DMS79 treated with DMSO at 0.1 percent for 48 hours (cell line): ENCODE measurements around the gene ZZZ3.
"Not testable (repeated sequence)": the region's sequence is repeated elsewhere in the genome, so short reads cannot be mapped to it uniquely, and the experiment has no call there.

Source experiments
- DNase-seq: peaks from one replicate; lab custom pipeline; 2025; lab: John Stamatoyannopoulos, UW

ZZZ3 gene

GRCh38 chr1:77670330-77670729 is 12.1 kb downstream of the ZZZ3 start:
- no peak for DNase-seq

DNA sequence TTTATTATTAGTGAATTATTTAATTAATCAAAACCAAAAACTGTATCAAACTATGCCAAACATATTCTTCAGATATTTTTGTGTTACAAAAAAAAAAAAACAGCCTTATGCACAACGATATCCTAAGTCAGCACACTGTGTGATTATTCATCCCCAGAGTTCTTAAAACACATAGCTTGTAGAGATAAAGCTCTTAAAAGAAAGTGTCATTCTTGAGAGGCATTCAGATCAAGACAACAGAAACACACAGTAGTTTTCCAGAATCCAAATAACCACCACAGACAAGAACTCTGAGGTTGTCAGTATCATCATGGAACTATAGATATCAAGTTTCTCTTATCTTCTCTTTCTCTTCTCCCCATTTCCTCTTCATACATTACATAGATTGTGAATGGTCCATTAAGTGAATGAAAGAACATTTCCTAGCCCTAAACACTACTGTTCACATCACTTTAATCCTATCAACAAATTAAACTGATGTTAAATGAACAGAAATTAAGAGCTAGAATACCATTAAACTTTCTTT is 13.5 kb downstream of the ZZZ3 start:
- DNase-seq: no peak

DNA sequence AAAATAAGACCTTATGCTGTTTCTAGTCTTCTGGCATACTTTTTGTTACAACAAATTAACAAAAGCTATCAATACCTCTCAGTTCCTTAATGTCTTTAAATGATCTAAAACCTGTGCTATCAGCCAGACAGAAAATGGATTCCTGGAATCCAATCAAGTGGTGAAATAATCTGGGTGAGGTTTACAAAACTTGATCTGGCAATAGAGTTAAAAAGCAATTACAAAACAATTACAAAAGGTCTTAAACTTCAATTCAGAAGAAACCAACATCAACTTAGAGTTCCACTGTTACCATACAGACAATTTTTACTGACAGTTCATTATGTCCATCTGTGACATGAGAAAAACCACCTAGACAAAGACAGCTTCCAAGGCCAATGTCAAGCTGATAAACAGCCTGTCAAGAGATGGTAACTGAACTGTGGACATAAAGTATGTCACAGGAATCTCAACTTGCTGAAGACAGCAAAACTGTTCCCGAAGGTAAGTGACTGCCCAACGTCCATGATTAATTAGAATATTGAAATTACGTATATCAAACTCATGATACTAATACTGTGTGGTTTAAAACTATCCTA is 17.4 kb downstream of the ZZZ3 start:
- DNase-seq: no peak

DNA sequence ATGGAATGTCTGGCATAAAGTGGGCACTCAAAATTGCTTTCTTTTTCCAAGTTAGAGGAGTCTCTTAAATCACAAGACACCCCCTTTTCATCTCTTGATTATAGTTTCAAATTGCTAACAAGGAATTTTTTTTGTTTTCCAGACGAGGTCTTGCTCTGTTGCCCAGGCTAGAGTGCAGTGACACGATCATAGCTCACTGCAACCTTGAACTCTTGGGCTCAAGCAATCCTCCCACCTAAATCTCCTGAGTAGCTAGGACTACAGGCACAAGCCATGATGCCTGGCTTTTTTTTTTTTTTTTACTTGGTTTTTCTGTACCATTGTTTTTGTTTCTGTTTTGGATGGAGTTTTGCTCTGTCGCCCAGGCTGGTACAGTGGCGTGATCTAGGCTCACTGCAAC is 20.8 kb downstream of the ZZZ3 start:
- no peak for DNase-seq

DNA sequence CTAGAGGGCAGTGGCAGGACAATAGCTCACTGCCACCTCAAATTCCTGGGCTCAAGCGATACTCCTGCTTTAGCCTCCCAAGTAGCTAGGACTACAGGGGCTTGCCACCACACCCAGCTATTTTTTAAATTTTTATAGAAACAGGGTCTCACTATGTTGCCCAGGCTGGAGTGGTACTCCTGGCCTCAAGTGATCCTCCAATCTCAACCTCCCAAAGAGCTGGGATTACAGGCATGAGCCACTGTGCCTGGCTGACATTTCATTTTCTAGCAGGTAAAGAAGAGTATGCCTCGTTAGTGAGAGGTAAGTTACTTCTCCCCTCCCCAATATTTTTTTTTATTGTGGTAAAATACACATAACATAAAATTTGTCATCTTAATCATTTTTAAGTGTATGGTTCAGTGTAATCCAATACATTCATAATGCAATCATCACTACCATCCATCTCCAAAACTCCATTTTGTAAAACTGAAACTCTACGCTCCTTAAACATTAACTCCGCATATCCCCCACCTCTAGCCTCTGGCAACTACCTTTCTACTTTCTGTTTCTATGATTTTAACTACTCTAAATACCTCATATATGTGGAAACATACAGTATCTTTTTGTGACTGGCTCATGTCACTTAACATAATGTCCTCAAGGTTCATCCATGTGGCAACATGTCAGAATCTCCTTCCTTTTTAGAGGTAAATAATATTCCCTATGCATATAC is 22.4 kb downstream of the ZZZ3 start:
- DNase-seq: no peak

GRCh38 chr1:77658271-77658670 is 24.2 kb downstream of the ZZZ3 start:
- no peak for DNase-seq

DNA sequence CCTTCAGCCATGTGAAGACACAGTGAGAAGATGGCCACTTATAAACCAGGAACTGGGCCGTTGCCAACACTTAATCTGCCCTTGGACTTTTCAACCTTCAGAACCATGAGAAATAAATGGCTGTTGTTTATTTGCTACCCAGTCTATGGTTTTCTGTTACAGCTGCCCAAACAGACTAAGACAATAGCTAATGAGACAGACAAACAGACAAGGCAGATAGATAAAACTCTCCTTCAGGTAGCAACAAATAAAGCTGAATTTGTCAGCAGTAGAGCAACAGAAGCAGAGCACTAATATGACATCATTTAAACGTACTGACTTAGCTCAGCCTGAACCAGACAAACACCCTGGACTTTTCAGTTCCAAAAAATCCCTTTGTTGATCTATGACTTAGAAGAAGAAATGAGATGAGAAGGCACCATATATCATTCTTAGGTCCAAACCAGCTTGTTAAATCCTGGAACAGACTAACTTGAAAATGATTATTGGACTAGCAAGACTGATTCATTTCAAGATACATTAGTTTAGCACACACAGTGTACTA is 27.0 kb downstream of the ZZZ3 start:
- peak; percentile 89 for DNase-seq

- no peak for DNase-seq
These were observed 29.4 kb downstream of the ZZZ3 start for GRCh38 chr1:77652970-77653516.

- DNase-seq: no peak
These were observed 30.2 kb downstream of the ZZZ3 start for GRCh38 chr1:77652268-77652667.

GRCh38 chr1:77649127-77649526 is 33.3 kb downstream of the ZZZ3 start:
- DNase-seq: no peak

DNA sequence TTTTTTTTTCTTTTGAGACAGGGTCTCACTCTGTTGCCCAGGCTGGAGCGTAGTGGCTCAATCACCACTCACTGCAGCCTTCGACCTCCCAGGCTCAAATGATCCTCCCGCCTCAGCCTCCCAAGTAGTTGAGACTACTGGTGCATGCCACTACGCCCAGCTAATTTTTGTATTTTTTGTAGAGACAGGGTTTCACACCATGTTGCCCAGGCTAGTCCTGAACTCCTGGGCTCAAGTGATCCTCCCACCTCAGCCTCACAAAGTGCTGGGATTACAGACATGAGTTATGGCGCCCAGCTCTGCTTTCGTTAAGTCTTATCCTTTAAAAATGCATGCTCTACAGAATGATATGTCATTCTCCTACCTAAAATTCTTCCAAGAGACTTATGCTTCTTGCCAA is 36.2 kb downstream of the ZZZ3 start:
- DNase-seq: not testable (repeated sequence)

- DNase-seq: no peak
These were observed 39.0 kb downstream of the ZZZ3 start for GRCh38 chr1:77643456-77643855.

- no peak for DNase-seq
These were observed 39.5 kb downstream of the ZZZ3 start for GRCh38 chr1:77642941-77643340.

GRCh38 chr1:77642196-77642595 is 40.3 kb downstream of the ZZZ3 start:
- DNase-seq: no peak

- no peak for DNase-seq
These were observed 42.8 kb downstream of the ZZZ3 start for GRCh38 chr1:77639557-77640069.

DNA sequence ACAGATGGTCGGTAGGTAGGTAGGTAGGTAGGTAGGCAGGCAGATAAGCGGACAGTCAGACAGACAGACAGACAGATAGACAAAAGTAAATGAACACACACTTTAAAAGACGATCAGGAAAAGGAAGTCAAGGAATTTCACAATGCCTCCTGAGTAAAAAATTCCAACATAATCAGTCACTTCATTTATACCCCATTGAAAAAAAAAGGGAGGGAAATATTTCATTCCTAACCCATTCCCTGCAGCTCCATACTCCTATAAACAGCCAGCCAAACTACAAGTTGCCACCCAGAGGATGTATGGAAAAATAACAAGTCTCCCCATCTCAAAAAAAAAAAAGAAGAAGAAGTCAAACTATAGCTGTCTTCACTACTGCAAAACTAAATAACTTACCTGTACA is 43.4 kb downstream of the ZZZ3 start:
- DNase-seq: no peak

DNA sequence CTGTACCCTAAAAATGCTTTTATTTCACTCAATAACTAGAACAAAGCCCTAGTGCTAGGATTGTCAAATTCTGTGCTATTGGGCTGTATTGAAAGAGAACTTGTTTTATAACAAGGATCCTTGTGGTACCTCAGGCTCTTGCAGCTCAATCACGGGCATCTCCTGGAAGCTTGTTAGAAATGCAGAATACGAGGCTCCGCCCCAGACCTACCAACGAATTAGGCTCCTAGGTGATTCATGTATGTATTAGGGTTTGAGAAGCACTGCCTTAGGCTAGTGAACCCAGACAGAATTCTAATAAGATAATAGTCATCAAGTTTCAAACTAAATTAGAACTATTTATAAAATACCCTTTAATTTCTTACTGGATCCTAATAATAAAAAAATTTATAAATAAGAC is 45.6 kb downstream of the ZZZ3 start:
- no peak for DNase-seq
